GM18519 (cell line): ENCODE data around the gene FOXD1.
"Not testable (repeated sequence)": the region's sequence is repeated elsewhere in the genome, so short reads cannot be mapped to it uniquely, and the experiment has no call there.

Experiments
- ATAC-seq: cut with Tn5 transposase; IDR thresholded peaks from one replicate; pipeline ENCODE4 v1.9.1; 2021; ENCODE audit warnings: mild to moderate bottlenecking, moderate library complexity; ENCODE audit not compliant: unreplicated experiment, low FRiP score

Gene FOXD1

GRCh38 chr5:73419117-73419464 lies 29.5 kb downstream of the FOXD1 start:
- ATAC-seq = no peak

GRCh38 chr5:73418244-73418691 lies 30.3 kb downstream of the FOXD1 start:
- ATAC-seq = no peak

- ATAC-seq = no peak
Observed at GRCh38 chr5:73417303-73418034, 31.1 kb downstream of the FOXD1 start.

GRCh38 chr5:73415617-73416016 lies 33.0 kb downstream of the FOXD1 start:
- ATAC-seq = no peak

GRCh38 chr5:73415171-73415570 lies 33.4 kb downstream of the FOXD1 start:
- no peak for ATAC-seq

GRCh38 chr5:73412597-73412988 lies 36.0 kb downstream of the FOXD1 start:
- ATAC-seq = no peak

- ATAC-seq = no peak
Observed at GRCh38 chr5:73411936-73412596, 36.5 kb downstream of the FOXD1 start.

- not testable (repeated sequence) for ATAC-seq
Observed at GRCh38 chr5:73409927-73410326, 38.6 kb downstream of the FOXD1 start.

- no peak for ATAC-seq
Observed at GRCh38 chr5:73405691-73406090, 42.9 kb downstream of the FOXD1 start.

GRCh38 chr5:73399775-73400174 lies 48.8 kb downstream of the FOXD1 start:
- ATAC-seq = no peak
